HG03025 (cell line): ENCODE data around the gene CELF4.

Source experiments
- ATAC-seq: cut with Tn5 transposase; IDR thresholded peaks from one replicate; pipeline ENCODE4 v1.9.1; 2021; ENCODE audit warnings: mild to moderate bottlenecking, moderate library complexity; ENCODE audit not compliant: unreplicated experiment, low FRiP score

CELF4 gene

GRCh38 chr18:37565101-37565976 lies at the start of gene CELF4:
CELF4 (minus strand) TSS chr18:37565798.
- ATAC-seq = no peak

GRCh38 chr18:37613253-37613565 lies 47.6 kb upstream of the CELF4 start:
- no peak for ATAC-seq

GRCh38 chr18:37612524-37613252 lies 47.1 kb upstream of the CELF4 start:
- ATAC-seq = no peak

- ATAC-seq = no peak
Observed at GRCh38 chr18:37611614-37612279, 46.1 kb upstream of the CELF4 start.

- ATAC-seq = no peak
Observed at GRCh38 chr18:37608876-37609275, 43.3 kb upstream of the CELF4 start.

GRCh38 chr18:37607281-37607680 lies 41.7 kb upstream of the CELF4 start:
- no peak for ATAC-seq

- no peak for ATAC-seq
Observed at GRCh38 chr18:37604032-37604431, 38.4 kb upstream of the CELF4 start.

GRCh38 chr18:37598966-37599896 lies 33.6 kb upstream of the CELF4 start:
- no peak for ATAC-seq

GRCh38 chr18:37598396-37598795 lies 32.8 kb upstream of the CELF4 start:
- no peak for ATAC-seq

GRCh38 chr18:37590346-37590745 lies 24.7 kb upstream of the CELF4 start:
- no peak for ATAC-seq

GRCh38 chr18:37588289-37588688 lies 22.7 kb upstream of the CELF4 start:
- ATAC-seq = no peak

GRCh38 chr18:37586656-37587225 lies 21.1 kb upstream of the CELF4 start:
- no peak for ATAC-seq

GRCh38 chr18:37584952-37585695 lies 19.5 kb upstream of the CELF4 start:
- ATAC-seq = no peak

- ATAC-seq = no peak
Observed at GRCh38 chr18:37584217-37584616, 18.6 kb upstream of the CELF4 start.

- ATAC-seq = no peak
Observed at GRCh38 chr18:37582261-37582660, 16.7 kb upstream of the CELF4 start.

- no peak for ATAC-seq
Observed at GRCh38 chr18:37578886-37579513, 13.4 kb upstream of the CELF4 start.

GRCh38 chr18:37578182-37578678 lies 12.6 kb upstream of the CELF4 start:
- ATAC-seq = no peak

GRCh38 chr18:37577051-37577611 lies 11.5 kb upstream of the CELF4 start:
- ATAC-seq = no peak
